Nephron progenitor cell (in vitro differentiated cells): ENCODE measurements around the gene CSNK1G3.

Experiments used
- DNase-seq: peaks from one replicate; pipeline ENCODE4 v3.0.0; 2021
- H3K27ac Mint-ChIP-seq: 2 replicates; pipeline ENCODE4 v1.8.0; 2021; ENCODE audit warnings: mild to moderate bottlenecking, moderate library complexity, mixed read lengths
- H3K27me3 Mint-ChIP-seq: 2 replicates; pipeline ENCODE4 v1.8.0; 2021; ENCODE audit warnings: mild to moderate bottlenecking, low read depth, mixed read lengths; ENCODE audit not compliant: poor library complexity
- H3K36me3 Mint-ChIP-seq: 2 replicates; pipeline ENCODE4 v1.8.0; 2021; ENCODE audit warnings: low read depth, mixed read lengths
- H3K4me1 Mint-ChIP-seq: 2 replicates; pipeline ENCODE4 v1.8.0; 2021; ENCODE audit warnings: mixed read lengths
- H3K4me3 Mint-ChIP-seq: 2 replicates; pipeline ENCODE4 v1.8.0; 2021; ENCODE audit warnings: mild to moderate bottlenecking, moderate library complexity, mixed read lengths
- H3K9me3 Mint-ChIP-seq: 2 replicates; pipeline ENCODE4 v1.8.0; 2021; ENCODE audit warnings: mild to moderate bottlenecking, moderate library complexity, mixed read lengths
- CTCF ChIP-seq: fragments of 200-600 bp; sonication (generic); IDR thresholded peaks from 2 replicates; pipeline ENCODE4 v1.5.0; 2021; ENCODE audit warnings: antibody characterized with exemption

The CSNK1G3 gene

GRCh38 chr5:123511290-123511647 lies 708 bp upstream of the CSNK1G3 start:
- Mint-ChIP-seq H3K27me3 (peaks cover 3% of the 10 kb centered on the region), H3K36me3 (no peaks in the 10 kb centered on the region), H3K27ac (no peak overlapping the region), H3K9me3 (no peaks in the 10 kb centered on the region), H3K4me1 (peaks cover 42% of the 10 kb centered on the region), H3K4me3 (peak overlapping the region; percentile 94)
- DNase-seq = no peak
- no peak for TF ChIP-seq CTCF

- H3K27me3 Mint-ChIP-seq = peaks cover 3% of the 10 kb centered on the region
- peaks cover 51% of the 10 kb centered on the region for H3K4me1 Mint-ChIP-seq
- H3K27ac Mint-ChIP-seq = peak overlapping the region; percentile 95
- TF ChIP-seq CTCF = no peak
- DNase-seq = peak; percentile 66
- H3K4me3 Mint-ChIP-seq = peak overlapping the region; percentile 97
- no peaks in the 10 kb centered on the region for H3K9me3 Mint-ChIP-seq
- H3K36me3 Mint-ChIP-seq = no peaks in the 10 kb centered on the region
Measured at GRCh38 chr5:123512611-123513461, 859 bp downstream of the CSNK1G3 start.

- TF ChIP-seq CTCF = no peak
- H3K4me1 Mint-ChIP-seq = peaks cover 59% of the 10 kb centered on the region
- H3K9me3 Mint-ChIP-seq = no peaks in the 10 kb centered on the region
- no peak for DNase-seq
- no peak overlapping the region for H3K27ac Mint-ChIP-seq
- H3K36me3 Mint-ChIP-seq = no peaks in the 10 kb centered on the region
- peaks cover 3% of the 10 kb centered on the region for H3K27me3 Mint-ChIP-seq
- H3K4me3 Mint-ChIP-seq = peak overlapping the region; percentile 61
Measured at GRCh38 chr5:123514615-123515355, 2.8 kb downstream of the CSNK1G3 start.

- Mint-ChIP-seq H3K4me1 (peaks cover 59% of the 10 kb centered on the region), H3K27ac (no peak overlapping the region), H3K27me3 (peaks cover 3% of the 10 kb centered on the region), H3K4me3 (no peak overlapping the region), H3K36me3 (no peaks in the 10 kb centered on the region), H3K9me3 (no peaks in the 10 kb centered on the region)
- no peak for DNase-seq
- TF ChIP-seq CTCF = no peak
Measured at GRCh38 chr5:123515904-123516303, 3.9 kb downstream of the CSNK1G3 start.

GRCh38 chr5:123517476-123517875 lies 5.5 kb downstream of the CSNK1G3 start:
- DNase-seq = no peak
- Mint-ChIP-seq H3K27me3 (no peaks in the 10 kb centered on the region), H3K9me3 (no peaks in the 10 kb centered on the region), H3K36me3 (no peaks in the 10 kb centered on the region), H3K4me1 (peaks cover 57% of the 10 kb centered on the region), H3K4me3 (no peak overlapping the region), H3K27ac (no peak overlapping the region)
- no peak for TF ChIP-seq CTCF
